Activated CD4-positive, alpha-beta T cell treated with anti-CD3 and anti-CD28 coated beads, Interleukin-2, Interleukin-4, amounts not matched to agents 100 ng/mL and 50 ng/mL, durations not matched to agents 16 hours and 8 hours (primary cell): ENCODE measurements around the gene LRCOL1.

Experiments
- DNase-seq: peaks from one replicate; pipeline ENCODE4 v3.0.0-alpha.2; 2020; ENCODE audit warnings: low spot score

Gene LRCOL1

DNA sequence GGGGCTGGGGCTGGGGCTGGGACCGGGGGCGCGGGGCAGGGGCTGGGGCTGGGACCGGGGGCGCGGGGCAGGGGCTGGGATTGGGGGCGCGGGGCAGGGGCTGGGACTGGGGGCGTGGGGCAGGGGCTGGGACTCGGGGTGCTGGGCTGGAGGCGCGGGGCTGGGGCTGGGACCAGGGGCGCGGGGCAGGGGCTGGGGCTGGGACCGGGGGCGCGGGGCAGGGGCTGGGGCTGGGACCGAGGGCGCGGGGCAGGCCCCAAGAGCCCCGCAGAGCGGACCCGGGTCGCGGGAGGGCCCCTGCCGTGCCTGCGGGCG lies 8.6 kb upstream of the LRCOL1 start:
- DNase-seq = no peak

DNA sequence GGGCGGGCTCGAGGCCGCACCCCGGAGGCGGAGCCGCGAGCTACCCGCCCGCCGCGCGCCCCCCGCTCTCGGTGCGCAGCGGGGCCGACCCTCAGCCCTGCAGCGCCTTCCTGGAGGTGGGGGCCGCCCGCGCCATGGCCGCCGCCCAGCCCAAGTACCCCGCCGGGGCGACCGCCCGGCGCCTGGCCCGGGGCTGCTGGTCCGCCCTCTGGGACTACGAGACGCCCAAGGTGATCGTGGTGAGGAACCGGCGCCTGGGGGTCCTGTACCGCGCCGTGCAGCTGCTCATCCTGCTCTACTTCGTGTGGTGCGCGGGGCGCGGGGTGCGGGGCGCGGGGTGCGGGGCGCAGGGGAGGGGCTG lies 8.3 kb upstream of the LRCOL1 start, which contains the start of gene P2RX2:
Gene P2RX2 (plus strand): TSS at position 94 of the 361 bp plus-strand sequence. CDS start 41 bp downstream, at position 135.
- no peak for DNase-seq

DNA sequence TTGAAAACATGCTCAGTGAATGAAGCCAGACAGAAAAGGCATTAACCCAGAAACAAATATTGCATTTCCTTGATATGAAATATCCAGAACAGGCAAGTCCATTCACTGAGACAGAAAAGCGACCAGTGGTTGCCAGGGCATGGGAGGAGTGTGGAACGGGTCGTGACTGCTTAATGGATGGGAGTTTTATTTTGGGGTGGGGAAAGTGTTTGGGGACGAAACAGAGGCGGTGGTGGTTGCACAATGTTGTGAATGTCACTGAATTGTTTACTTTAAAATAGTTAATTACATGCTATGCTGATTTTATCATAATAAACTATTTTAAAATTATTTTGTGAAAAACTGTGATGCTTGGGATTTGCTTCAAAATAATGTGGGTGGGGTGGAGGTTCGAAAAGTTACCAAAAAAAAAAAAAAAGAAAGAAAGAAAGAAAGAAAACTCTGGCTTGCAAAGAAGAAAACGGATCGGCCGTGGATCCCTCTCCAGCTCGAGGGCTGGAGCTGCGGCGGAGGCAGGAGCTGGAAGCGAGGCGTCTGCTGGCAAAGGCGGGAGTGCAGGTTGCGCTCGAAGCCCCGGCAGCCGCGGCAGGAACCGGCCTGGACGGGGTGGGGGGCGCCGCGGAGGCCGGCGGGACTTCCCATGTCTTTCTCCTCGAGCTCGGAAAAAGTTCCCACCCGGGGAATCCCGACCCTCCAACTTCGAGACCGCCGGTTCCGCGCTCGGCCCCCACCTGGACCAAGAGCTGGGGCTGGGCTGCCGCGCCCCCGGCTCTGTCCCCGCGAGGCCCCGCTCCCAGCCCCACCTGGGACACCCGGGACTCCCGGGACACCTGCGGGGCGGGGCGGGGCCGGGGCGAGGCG lies 7.7 kb upstream of the LRCOL1 start:
- no peak for DNase-seq

DNA sequence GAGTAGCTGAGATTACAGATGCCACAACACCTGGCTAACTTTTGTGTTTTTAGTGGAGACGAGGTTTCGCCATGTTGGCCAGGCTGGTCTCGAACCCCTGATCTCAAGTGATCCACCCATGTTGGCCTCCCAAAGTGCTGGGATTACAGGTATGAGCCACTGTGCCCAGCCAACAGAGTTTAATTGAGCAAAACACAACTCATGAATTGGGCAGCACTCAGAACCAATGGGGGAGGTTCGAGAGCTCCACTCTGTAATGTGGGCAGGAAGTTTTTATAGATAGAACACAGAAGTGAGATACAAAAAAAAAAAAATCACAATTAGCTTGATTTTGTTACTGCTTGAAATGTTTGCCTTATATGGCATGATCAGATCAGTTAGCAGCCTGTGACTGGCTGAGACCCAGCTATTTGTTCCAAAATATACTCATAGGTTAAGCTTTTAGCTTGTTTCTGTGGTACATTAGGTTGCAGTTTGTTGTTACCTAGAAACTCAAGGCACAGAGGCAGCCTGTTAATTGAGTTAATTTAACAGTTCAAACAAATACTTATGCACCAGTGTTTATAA lies 6.8 kb upstream of the LRCOL1 start:
- no peak for DNase-seq

DNA sequence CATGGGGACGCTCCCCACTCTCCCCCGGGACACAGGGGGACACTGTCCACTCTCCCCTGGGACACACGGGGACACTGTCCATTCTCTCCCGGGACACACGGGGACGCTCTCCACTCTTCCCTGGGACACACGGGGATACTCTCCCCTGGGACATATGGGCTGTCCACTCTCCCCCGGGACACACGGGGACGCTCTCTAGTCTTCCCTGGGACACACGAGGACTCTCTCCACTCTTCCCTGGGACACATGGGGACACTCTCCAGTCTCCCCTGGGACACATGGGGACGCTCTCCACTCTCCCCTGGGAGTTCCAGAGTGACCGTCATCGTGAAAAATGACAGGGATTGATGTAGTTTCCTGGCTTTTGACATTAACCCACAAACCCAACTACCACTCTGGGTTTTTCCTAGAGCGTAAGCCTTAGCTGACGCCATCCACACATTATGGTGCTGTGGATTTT lies 5.2 kb upstream of the LRCOL1 start:
- DNase-seq = no peak

DNA sequence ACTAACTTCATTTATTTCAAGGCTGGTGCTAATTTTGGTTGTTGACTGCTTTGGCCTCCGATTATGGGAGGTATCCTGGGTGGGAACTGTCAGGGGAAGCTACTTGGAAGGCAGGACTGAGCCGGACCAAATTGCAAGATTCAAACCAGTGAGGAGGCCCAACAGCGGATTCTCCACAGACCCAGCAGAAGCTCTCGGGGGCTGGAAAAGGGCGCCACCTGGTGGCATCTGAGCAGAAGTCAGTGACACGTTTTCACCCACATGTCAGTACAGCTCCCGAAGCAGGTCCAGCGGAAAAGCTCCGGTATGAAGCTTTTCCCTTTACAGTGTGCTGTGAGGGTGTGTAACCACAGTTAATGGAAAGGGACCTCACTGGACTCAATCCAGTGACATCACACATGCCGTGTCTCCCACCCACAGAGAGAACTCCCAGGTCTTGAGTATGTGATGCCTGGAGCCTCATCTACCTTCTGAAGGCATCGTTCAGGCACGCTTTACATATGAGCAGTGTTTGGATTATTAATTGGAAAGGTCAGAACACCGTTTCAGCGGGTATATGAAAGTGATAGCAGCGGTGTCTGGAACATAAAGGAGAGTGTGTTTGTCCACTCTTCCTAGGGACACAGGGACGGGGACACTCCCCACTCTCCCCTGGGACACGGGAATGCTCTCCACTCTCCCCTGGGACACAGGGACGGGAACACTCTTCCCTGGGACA lies 4.6 kb upstream of the LRCOL1 start:
- DNase-seq = peak; percentile 77

DNA sequence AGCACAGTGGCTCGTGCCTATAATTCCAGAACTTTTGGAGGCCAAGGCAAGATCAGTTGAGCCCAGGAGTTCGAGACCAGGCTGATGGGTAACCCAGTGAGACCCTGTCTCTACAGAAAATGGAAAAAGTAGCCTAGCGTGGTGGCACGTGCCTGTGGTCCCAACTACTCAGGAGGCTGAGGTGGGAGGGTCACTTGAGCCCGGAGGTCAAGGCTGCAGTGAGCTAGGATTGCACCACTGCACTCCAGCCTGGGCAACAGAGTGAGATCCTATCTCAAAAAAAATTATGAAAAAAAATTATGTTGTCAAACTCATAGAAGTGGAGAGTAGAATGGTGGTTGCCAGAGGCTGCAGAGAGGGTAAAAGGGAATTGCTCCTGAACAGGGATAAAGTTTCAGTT lies 3.6 kb upstream of the LRCOL1 start:
- no peak for DNase-seq

DNA sequence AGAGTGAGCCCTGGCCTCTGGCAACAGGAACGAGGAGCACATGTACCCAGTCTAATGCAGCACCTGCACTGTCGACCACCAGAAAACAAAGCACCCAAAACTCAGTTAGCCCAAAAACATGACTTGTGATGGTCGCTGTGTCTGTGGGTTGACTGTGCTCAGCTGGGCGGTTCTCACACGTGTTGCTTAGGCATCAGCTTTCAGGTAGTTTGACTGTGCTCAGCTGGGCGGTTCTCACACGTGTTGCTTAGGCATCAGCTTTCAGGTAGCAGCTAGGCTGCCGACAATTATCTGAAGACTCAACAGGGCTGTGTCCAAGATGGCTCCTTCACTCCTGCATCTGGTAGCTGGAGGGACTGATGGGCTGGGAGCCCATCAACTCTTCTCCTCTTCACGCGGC lies 1.2 kb upstream of the LRCOL1 start:
- no peak for DNase-seq

DNA sequence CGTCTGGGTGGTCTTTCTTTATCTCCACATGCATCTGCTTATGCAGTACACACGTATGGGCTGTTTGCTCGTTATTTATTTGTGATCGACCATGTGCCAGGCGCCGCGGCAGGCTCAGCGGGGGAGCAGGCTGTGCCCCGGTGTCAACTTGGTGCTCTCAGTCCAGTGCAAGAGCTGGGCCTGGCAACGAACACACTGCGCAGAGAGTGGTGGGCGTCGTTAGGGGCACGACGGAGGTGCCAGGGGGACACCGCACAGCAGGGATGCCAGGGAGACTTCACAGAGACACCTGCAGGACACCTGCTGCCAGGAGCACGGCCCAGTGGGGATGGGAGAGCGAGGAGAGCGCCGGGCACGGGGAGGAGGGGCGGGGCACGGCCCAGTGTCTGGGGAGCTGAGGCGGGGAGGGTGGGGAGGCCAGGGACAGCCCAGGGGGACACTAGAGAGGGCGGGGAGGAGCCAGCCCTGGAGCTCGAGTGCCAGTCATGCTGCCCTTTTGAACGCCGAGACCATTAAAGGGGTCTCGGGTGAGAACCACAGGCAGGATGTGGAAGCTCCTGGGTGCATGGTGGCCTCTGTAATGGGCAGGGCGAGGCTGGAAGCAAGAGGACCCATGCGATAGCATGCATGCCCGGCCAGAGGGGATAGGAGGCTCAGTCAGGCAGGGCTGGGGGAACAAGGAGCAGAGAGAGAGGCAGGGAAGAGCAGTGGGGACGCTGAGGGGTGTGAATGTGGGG lies 652 bp upstream of the LRCOL1 start:
- DNase-seq = no peak

DNA sequence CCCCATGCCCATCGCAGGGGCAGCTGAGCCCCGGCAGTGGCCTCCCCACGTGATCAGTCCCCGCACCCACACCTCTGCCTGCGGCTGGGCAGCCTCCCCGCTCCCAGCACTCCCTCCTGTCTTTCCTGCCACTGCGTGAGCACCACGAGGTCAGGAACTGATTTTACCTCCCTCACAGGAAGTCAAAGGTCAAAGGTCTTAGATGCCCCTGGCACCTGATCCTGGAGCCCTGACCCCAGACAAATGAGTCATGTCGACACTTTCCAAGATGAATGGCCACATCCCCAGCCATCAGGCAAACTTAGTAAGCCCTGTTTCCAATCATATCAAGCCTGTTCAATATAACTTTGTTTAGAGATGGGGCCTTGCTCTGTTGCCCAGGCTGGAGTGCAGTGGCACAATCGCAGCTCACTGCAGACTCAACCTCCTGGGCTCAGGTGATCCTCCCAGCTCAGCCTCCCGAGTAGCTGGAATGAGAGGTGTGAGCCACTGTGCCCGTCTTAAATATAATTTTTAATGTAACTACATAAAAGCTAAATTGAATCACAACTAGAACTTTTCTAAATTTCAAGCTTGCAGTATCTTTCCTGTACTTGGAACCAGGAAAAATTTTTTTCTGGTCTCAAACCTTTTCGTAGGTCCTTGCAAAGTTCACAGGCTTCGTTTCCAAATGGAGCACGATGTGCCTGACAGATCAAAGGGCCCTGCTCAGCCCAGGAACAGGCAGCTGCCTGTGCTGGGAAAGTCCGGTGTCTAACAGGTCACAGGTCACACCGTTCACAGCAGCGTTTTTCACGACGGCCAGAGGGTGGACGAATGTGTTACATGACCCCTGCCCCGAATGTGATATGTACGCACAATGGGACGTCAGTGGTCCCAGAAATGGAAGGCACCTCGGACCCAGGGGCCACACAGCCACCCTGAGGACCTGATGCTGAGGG lies 1.9 kb downstream of the LRCOL1 start:
- no peak for DNase-seq

DNA sequence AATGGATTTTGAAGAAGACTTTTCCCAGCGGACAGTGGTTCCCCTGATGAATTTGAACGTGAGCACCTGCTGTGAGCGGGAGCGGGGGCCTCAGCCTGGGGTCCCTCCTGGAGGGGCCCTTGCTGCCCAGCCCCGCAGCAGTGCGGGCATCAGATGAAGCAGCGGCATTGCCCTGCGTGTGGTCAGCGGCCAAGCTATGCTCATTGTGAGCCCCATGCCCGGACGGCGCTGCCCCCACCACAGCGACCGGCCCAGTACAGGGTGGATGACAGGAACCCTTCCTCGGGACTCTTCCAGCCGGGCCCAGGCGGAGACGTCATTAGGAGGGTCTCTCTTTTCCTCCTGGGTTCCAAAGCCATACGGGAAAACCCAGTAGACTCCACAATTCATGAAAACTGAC lies 3.5 kb downstream of the LRCOL1 start:
- no peak for DNase-seq

DNA sequence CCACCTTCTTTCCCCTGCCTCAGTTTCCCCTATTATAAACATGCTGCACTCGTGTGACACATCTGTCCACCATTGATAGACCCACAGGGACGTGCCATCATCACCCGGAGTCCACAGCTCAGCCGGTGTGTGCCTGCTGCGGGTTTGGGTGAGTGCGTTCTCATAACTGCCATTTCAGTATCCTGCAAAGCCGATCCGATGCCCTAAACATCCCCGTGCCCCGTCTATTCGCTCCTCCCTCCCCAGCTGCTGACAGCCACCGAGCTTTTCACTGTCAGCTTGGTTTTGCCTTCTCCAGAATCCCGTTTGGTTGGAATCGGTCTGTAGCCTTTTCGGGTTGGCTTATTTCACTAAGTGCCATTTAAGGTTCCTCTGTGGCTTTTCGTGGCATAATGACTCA lies 3.9 kb downstream of the LRCOL1 start:
- DNase-seq = no peak

DNA sequence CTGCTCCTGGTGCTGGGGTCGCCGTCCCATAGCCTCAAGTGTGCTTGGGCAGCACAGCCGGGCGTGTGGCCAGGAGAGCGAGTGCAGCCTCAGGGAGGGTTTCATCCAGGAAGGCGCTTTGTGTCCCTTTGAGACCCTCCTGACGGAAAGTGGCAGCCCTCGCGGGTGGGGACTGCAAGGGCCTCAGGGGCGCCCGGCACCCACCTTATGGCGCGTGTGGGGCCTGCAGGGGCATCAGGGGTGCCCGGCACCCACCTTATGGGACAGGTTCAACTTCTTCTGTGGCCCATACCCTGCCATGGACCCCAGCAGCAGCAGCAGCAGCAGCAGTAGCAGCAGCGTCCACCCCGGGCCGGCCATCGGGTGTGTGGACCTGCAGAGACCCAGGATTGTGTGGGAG lies 4.5 kb downstream of the LRCOL1 start:
- DNase-seq = no peak

DNA sequence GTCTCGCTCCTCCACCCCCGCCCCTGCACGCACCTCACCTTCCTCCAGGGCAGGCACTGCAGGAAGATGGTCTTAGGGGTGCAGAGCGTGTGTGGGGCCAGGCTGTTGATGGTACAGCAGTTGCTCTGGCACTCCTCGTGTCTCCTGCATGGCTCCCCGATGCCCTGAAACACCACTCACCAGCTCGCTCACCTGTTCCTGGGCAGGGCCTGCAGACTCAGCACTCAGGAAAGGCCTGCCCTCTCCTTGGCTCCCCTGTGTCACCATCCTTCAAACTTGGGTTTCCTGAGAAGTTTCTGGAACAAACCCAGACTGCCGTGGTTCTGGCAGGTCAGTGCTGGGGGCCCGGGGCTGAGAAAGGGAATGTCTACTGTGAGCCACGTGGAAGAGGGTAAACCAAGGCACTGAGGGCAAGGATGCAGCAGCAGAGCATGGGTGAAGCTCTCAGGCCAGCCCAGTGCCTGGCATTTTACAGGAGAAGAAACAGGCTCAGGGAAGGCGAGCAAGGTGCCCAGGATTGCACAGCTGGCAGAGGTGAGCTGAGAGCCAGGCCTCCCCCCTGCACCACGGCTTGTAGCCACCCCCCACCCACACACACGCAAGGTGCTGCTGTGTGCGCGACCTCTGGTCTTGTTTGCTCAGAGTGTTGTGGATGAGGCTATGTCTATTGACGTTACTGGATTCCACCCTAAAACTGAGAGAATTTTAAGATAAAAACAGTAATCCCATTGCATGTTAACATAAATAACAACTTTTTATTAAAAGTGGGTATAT lies 5.5 kb downstream of the LRCOL1 start:
- no peak for DNase-seq

DNA sequence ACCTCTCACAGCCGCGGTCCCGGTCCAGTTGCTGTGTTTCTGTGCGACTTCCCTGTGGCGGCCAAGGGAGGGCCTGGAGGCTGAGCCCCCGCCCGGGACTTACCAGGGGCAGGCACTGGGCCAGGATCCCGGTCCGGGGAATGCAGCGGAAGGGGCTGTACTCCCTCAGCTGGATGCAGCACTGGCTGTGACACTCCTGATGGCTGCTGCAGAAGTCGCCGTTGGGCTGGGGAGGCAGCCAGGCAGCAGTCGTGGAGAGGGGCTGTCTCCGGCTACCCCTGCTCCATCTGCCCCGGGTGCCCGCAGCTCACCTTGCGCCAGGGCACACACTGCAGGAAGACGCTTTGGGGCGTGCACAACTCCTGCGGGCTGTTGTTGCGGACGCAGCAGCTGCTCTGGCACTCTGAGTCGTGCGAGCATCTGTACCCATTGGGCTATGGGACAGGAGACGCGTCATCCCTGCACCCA lies 6.2 kb downstream of the LRCOL1 start:
- no peak for DNase-seq

DNA sequence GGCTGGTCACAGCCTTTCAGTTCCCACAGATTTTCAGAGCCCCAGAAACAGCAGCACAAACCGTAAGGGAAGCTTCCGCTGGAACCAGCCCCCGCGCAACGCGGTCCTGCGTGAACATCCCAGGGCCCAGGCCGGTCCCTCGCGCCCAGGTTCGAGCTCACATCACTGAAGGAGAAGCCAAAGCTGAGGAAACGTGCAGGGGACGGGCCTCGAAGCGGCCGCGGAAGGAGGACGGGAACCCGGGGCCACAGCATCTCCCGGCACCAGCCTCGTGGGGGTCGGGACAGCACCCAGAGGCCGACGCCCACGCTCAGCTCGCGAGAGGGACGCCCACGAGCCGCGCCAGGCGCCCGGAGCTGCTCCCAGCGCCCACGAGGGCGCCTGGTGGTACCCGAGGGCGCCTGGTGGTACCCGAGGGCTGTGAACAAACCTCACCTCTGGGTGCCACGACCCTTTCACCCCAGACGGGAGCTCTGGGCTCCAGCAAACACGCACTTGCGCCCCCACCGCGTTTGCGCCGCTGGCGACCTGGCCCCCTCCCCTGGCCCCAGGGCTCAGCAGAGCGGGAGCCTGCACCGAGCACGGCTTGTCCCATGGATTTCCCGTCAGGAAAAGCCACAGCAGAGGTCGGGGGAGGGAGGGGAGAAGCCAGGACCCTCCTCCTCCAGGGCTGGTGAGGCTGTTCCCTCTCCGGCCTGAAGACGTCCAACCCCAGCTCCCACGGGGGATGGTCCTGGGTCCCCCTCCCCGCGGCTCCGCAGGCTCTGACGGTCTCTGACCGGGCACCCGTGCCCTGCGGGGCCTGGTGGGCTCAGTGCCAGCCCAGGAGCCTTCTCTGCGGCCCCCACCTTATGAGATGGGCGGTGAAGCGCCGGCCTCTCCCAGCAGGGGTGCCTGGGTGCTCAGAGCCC lies 6.9 kb downstream of the LRCOL1 start:
- no peak for DNase-seq

DNA sequence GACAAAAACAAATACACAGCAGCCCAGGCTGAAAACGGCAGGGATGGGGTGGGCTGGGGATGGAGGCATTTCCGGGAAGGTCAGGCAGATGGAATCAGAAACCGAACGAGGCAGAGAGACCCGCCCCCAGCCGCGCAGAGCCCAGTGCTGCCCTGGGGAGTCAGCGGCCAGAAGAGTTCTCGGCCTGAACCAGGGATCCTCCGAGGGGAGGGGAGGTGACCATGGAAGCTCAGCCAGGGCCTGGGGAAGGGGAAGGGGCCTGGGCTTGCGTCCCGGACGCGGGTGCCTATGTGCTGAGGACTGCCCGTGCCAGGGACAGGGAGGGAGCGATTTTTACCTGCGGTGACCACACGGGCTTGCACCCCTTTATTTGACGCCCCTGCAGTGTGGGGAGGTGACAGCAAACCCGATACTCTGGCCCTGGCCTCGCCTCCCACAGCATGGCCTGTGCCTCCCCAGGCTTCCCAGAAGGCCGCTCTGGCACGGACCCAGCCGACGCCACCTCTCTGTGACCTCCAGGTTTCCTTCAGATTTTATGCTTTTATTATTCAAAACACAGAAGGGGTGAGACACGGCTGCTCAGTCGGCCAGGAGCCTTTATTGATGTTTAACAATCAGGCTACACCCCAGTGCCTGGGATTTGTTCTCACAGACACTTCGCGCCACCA lies 7.7 kb downstream of the LRCOL1 start:
- no peak for DNase-seq

DNA sequence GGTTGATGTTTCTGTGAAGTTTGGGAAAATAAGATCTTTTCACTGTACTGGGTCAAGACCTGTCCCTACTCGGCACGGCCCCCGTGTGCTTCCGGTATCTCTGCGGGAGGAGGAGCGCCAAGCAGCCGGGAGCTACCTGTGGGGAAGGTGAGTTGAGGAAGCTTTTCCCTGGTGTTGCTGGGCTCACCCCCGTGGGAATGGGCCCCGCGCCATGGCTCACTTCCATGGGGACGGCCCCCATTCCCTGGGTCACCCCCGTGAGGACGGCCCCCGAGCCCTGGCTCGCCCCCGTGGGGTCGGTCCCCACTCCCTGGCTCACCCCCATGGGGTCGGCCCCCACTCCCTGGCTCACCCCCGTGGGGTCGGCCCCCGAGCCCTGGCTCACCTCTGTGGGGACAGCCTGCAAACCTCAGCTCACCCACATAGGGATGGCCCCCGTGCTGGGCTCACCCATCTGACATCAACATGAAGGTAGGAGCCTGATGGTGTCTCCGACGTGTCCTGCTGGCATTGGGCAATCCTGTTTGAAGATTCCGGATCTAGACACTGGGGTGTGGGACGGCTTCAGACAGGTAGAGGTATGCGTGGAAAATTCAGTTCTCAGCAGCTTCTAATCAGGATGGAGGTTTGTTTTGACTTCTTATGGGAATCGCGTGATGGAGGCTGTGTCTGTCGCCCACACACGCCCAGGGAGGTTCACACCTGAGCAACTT lies 9.1 kb downstream of the LRCOL1 start:
- no peak for DNase-seq
